ENCODE data around the gene POC5.
A peak's percentile ranks its signal among the peaks of the same experiment; 100 is the strongest.

POC5 gene

GRCh38 chr5:75717082-75717922 is at the start of gene POC5:
Gene POC5, minus strand, starts transcription at chr5:75717437. Its CDS starts 4,500 bp downstream, at chr5:75712937.
- no peak for TF ChIP-seq GATA2 (IDR thresholded peaks at IDR 0.05; ENCODE audit: low read depth, low read length)
- TF ChIP-seq GATA3 (IDR thresholded peaks at IDR 0.05; ENCODE audit: low read depth, low read length), result no peak

- TF ChIP-seq GATA3 (IDR thresholded peaks at IDR 0.05; ENCODE audit: low read depth, low read length), result no peak
- TF ChIP-seq GATA2 (IDR thresholded peaks at IDR 0.05; ENCODE audit: low read depth, low read length), result no peak
These were observed 40.9 kb upstream of the POC5 start for GRCh38 chr5:75758116-75758515.

GRCh38 chr5:75756981-75757380 is 39.7 kb upstream of the POC5 start:
- TF ChIP-seq GATA3 (IDR thresholded peaks at IDR 0.05; ENCODE audit: low read depth, low read length), result no peak
- TF ChIP-seq GATA2 (IDR thresholded peaks at IDR 0.05; ENCODE audit: low read depth, low read length), result no peak

- TF ChIP-seq GATA3 (IDR thresholded peaks at IDR 0.05; ENCODE audit: low read depth, low read length) (no peak), GATA2 (IDR thresholded peaks at IDR 0.05; ENCODE audit: low read depth, low read length) (no peak)
These were observed 39.0 kb upstream of the POC5 start for GRCh38 chr5:75756211-75756610.

DNA sequence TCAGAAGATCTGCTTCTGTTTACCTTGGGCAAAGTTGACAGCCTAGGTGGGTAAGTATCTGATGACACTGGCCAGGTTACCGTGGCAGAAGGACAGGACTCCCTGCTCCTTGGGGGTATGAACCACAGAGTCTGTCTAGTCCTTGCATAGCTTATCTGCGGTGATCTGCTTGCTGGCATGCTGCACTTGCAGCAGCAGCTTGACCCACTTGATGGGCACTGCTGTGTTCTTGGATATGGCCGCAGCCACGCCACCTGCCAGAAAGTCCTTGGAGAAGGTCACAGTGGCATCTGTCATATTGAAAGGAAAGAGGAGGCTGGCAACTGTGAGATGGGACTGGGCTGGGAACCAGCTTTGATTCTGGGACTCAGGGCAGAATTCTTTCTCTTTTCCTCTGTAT is 35.9 kb upstream of the POC5 start:
- no peak for TF ChIP-seq GATA3 (IDR thresholded peaks at IDR 0.05; ENCODE audit: low read depth, low read length)
- TF ChIP-seq GATA2 (IDR thresholded peaks at IDR 0.05; ENCODE audit: low read depth, low read length), result peak; percentile 33; the same call in 1 of the 2 replicates

- no peak for TF ChIP-seq GATA2 (IDR thresholded peaks at IDR 0.05; ENCODE audit: low read depth, low read length)
- no peak for TF ChIP-seq GATA3 (IDR thresholded peaks at IDR 0.05; ENCODE audit: low read depth, low read length)
These were observed 27.1 kb upstream of the POC5 start for GRCh38 chr5:75744355-75744754.

DNA sequence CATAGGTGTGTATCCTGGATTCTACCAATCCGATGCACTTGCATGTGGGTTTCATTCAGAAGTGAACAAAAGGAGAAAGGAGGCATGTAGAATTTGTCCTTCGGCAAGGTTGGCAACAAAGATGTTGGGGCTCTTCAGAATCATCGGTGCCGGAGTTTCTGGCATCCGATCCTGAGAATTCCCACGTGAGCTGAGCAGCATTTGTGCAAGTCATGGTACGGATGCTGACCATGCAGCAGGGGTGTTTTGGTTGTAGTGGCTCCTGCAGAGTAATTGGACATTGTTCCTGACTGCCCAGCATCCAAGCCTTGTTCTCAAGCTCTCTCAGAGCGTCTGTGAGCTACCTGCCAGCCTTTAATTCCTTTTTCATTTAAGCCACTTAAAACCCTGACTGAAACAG is 19.0 kb upstream of the POC5 start:
- TF ChIP-seq GATA2 (IDR thresholded peaks at IDR 0.05; ENCODE audit: low read depth, low read length) (no peak), GATA3 (IDR thresholded peaks at IDR 0.05; ENCODE audit: low read depth, low read length) (no peak)

- TF ChIP-seq GATA3 (IDR thresholded peaks at IDR 0.05; ENCODE audit: low read depth, low read length) (no peak), GATA2 (IDR thresholded peaks at IDR 0.05; ENCODE audit: low read depth, low read length) (no peak)
These were observed 17.9 kb upstream of the POC5 start for GRCh38 chr5:75734913-75735789.

GRCh38 chr5:75733767-75734166 is 16.5 kb upstream of the POC5 start:
- TF ChIP-seq GATA3 (IDR thresholded peaks at IDR 0.05; ENCODE audit: low read depth, low read length), result no peak
- TF ChIP-seq GATA2 (IDR thresholded peaks at IDR 0.05; ENCODE audit: low read depth, low read length), result no peak

DNA sequence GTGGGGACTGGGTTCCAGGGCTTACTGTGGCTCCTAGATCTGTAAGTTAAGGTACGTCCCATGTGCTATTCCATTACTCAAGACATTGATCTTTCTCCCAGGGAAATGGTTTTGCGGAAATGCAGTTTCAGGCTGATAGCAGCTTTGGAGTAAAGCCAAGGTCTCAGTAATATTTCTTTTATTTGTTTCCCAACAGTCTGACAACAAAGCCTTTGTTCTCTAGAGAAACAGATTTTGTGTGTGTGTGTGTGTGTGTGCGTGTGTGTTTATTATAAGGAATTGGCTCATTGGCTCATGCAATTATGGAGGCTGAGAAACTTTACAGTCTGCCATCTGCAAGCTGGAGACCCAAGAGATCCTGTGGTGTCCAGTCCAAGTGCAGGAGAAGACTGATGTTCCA is 12.1 kb upstream of the POC5 start:
- TF ChIP-seq GATA3 (IDR thresholded peaks at IDR 0.05; ENCODE audit: low read depth, low read length), result no peak

- TF ChIP-seq GATA2 (IDR thresholded peaks at IDR 0.05; ENCODE audit: low read depth, low read length) (no peak), GATA3 (IDR thresholded peaks at IDR 0.05; ENCODE audit: low read depth, low read length) (no peak)
These were observed 10.7 kb upstream of the POC5 start for GRCh38 chr5:75727931-75728330.

- no peak for TF ChIP-seq GATA3 (IDR thresholded peaks at IDR 0.05; ENCODE audit: low read depth, low read length)
- TF ChIP-seq GATA2 (IDR thresholded peaks at IDR 0.05; ENCODE audit: low read depth, low read length), result no peak
These were observed 6.1 kb upstream of the POC5 start for GRCh38 chr5:75723378-75723777.

DNA sequence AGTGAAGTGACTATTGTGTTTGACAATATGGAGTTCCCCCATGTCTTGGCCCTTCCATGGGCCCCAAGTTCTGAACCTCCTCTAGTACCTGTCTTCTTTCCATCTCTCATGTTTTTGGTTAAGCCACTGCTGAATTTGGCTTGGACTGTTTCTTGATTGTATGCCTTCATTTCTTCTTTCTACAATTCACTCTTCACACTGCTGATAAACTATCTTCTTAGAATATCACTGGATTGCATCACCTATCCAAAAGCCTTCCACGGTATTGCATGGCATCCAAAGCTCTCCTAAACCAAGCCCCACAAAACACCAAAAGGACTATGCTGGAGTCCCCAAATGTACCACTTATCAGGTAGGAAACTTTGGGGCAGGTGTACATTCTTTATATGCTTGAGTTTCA is 4.3 kb upstream of the POC5 start:
- TF ChIP-seq GATA2 (IDR thresholded peaks at IDR 0.05; ENCODE audit: low read depth, low read length) (no peak), GATA3 (IDR thresholded peaks at IDR 0.05; ENCODE audit: low read depth, low read length) (no peak)

GRCh38 chr5:75720882-75721281 is 3.6 kb upstream of the POC5 start:
- TF ChIP-seq GATA3 (IDR thresholded peaks at IDR 0.05; ENCODE audit: low read depth, low read length) (no peak), GATA2 (IDR thresholded peaks at IDR 0.05; ENCODE audit: low read depth, low read length) (no peak)

GRCh38 chr5:75716715-75717081 is 539 bp downstream of the POC5 start:
- TF ChIP-seq GATA3 (IDR thresholded peaks at IDR 0.05; ENCODE audit: low read depth, low read length) (no peak), GATA2 (IDR thresholded peaks at IDR 0.05; ENCODE audit: low read depth, low read length) (no peak)
